ACC112 (cell line): ENCODE data around the gene CALD1.

Source experiments
- H2AFZ ChIP-seq: fragments of 200-600 bp; sonication (generic); one replicate; pipeline ENCODE4 v1.6.0; 2017; ENCODE audit warnings: antibody characterized with exemption, low read length; ENCODE audit not compliant: unreplicated experiment
- H3K27ac ChIP-seq: fragments of 200-600 bp; sonication (generic); 2 replicates; pipeline ENCODE4 v1.5.1; 2014; ENCODE audit warnings: low read depth, mild to moderate bottlenecking, antibody characterized with exemption, low read length, moderate library complexity
- H3K27me3 ChIP-seq: fragments of 200-600 bp; sonication (generic); 2 replicates; pipeline ENCODE4 v1.6.1; 2014; ENCODE audit warnings: mild to moderate bottlenecking, antibody characterized with exemption, low read length, moderate library complexity, mixed read lengths; ENCODE audit not compliant: insufficient read depth
- H3K36me3 ChIP-seq: fragments of 200-600 bp; sonication (generic); 2 replicates; pipeline ENCODE4 v1.6.1; 2016; ENCODE audit warnings: mild to moderate bottlenecking, antibody characterized with exemption, low read length, moderate library complexity, mixed read lengths; ENCODE audit not compliant: insufficient read depth
- H3K4me1 ChIP-seq: fragments of 200-600 bp; sonication (generic); one replicate; pipeline ENCODE4 v1.6.1; 2016; ENCODE audit warnings: low read length, mixed read lengths; ENCODE audit not compliant: insufficient read depth, unreplicated experiment, control insufficient read depth
- H3K4me3 ChIP-seq: fragments of 200-600 bp; sonication (generic); 2 replicates; pipeline ENCODE4 v1.5.1; 2014; ENCODE audit warnings: mild to moderate bottlenecking, low read depth, low read length
- H3K79me2 ChIP-seq: fragments of 200-600 bp; sonication (generic); one replicate; pipeline ENCODE4 v1.6.0; 2016; ENCODE audit warnings: low read length; ENCODE audit not compliant: control insufficient read depth, unreplicated experiment, insufficient read depth

CALD1 gene

GRCh38 chr7:134996097-134996550, 216.7 kb downstream of the CALD1 start:
- H3K36me3 ChIP-seq, result no peaks in the 10 kb centered on the region
- no peak overlapping the region for H3K27ac ChIP-seq
- H2AFZ ChIP-seq, result no peak overlapping the region
- peaks cover 5% of the 10 kb centered on the region for H3K4me1 ChIP-seq
- no peak overlapping the region for H3K4me3 ChIP-seq
- no peaks in the 10 kb centered on the region for H3K27me3 ChIP-seq
- no peaks in the 10 kb centered on the region for H3K79me2 ChIP-seq

- Histone ChIP-seq H3K27ac (no peak overlapping the region), H2AFZ (no peak overlapping the region), H3K4me3 (no peak overlapping the region), H3K36me3 (no peaks in the 10 kb centered on the region), H3K79me2 (no peaks in the 10 kb centered on the region), H3K4me1 (no peaks in the 10 kb centered on the region), H3K27me3 (no peaks in the 10 kb centered on the region)
These were observed 217.9 kb downstream of the CALD1 start for GRCh38 chr7:134997214-134997885.

- no peaks in the 10 kb centered on the region for H3K27me3 ChIP-seq
- no peaks in the 10 kb centered on the region for H3K4me1 ChIP-seq
- no peaks in the 10 kb centered on the region for H3K79me2 ChIP-seq
- no peak overlapping the region for H3K4me3 ChIP-seq
- H2AFZ ChIP-seq, result no peak overlapping the region
- H3K36me3 ChIP-seq, result no peaks in the 10 kb centered on the region
- no peak overlapping the region for H3K27ac ChIP-seq
These were observed 219.7 kb downstream of the CALD1 start for GRCh38 chr7:134999136-134999535.

- no peak overlapping the region for H3K4me3 ChIP-seq
- no peaks in the 10 kb centered on the region for H3K4me1 ChIP-seq
- H3K36me3 ChIP-seq, result no peaks in the 10 kb centered on the region
- no peaks in the 10 kb centered on the region for H3K27me3 ChIP-seq
- H3K79me2 ChIP-seq, result no peaks in the 10 kb centered on the region
- no peak overlapping the region for H2AFZ ChIP-seq
- no peak overlapping the region for H3K27ac ChIP-seq
These were observed 222.1 kb downstream of the CALD1 start for GRCh38 chr7:135001390-135002165.

GRCh38 chr7:135012229-135012628, 232.8 kb downstream of the CALD1 start:
- H3K79me2 ChIP-seq, result no peaks in the 10 kb centered on the region
- H3K4me3 ChIP-seq, result no peak overlapping the region
- H3K27ac ChIP-seq, result no peak overlapping the region
- H3K36me3 ChIP-seq, result no peaks in the 10 kb centered on the region
- no peaks in the 10 kb centered on the region for H3K27me3 ChIP-seq
- no peak overlapping the region for H2AFZ ChIP-seq
- H3K4me1 ChIP-seq, result no peaks in the 10 kb centered on the region
